Activated naive CD8-positive, alpha-beta T cell treated with anti-CD3 and anti-CD28 coated beads, Interleukin-2, amount 10 ng/mL, durations not matched to agents 7 days and 5 days (primary cell): ENCODE measurements around the gene CA7. TPM values are rescaled to one million over a fixed set of nuclear protein-coding genes. Genes with fewer than 3 reads are reported as not detected.

Source experiments
- ATAC-seq: fragments of 150-1000 bp; cut with Tn5 transposase; one replicate; pipeline ENCODE4 v1.10.0; 2021; ENCODE audit warnings: low read depth, moderate library complexity
- POLR2A ChIA-PET: fragments of 350-600 bp; sonication (Branson Sonifier 250); formaldehyde crosslinking; loops from one replicate; lab custom pipeline; 2021; ENCODE audit warnings: antibody characterized with exemption; lab: Charles Lee
- DNase-seq: peaks from one replicate; pipeline ENCODE4 v3.0.0; 2021
- H3K27ac Mint-ChIP-seq: one replicate; pipeline ENCODE4 v1.8.0; 2022; ENCODE audit warnings: mild to moderate bottlenecking, mixed read lengths
- H3K27me3 Mint-ChIP-seq: one replicate; pipeline ENCODE4 v1.8.0; 2022; ENCODE audit warnings: mild to moderate bottlenecking, moderate library complexity, mixed read lengths
- H3K36me3 Mint-ChIP-seq: one replicate; pipeline ENCODE4 v1.8.0; 2021; ENCODE audit warnings: mild to moderate bottlenecking, mixed read lengths
- H3K4me1 Mint-ChIP-seq: one replicate; pipeline ENCODE4 v1.8.0; 2021; ENCODE audit warnings: mixed read lengths
- H3K4me3 Mint-ChIP-seq: one replicate; pipeline ENCODE4 v1.8.0; 2022; ENCODE audit warnings: mild to moderate bottlenecking, moderate library complexity, mixed read lengths
- H3K9me3 Mint-ChIP-seq: one replicate; pipeline ENCODE4 v1.8.0; 2021; ENCODE audit warnings: mixed read lengths
- total RNA-seq, 2 experiments: library from RNA; stranded (reverse); gene quantifications; one replicate each; pipeline ENCODE4 v1.2.3, GENCODE V29; 2021

Gene CA7
- total RNA-seq, 2 experiments from 2014 or later = not detected

DNA sequence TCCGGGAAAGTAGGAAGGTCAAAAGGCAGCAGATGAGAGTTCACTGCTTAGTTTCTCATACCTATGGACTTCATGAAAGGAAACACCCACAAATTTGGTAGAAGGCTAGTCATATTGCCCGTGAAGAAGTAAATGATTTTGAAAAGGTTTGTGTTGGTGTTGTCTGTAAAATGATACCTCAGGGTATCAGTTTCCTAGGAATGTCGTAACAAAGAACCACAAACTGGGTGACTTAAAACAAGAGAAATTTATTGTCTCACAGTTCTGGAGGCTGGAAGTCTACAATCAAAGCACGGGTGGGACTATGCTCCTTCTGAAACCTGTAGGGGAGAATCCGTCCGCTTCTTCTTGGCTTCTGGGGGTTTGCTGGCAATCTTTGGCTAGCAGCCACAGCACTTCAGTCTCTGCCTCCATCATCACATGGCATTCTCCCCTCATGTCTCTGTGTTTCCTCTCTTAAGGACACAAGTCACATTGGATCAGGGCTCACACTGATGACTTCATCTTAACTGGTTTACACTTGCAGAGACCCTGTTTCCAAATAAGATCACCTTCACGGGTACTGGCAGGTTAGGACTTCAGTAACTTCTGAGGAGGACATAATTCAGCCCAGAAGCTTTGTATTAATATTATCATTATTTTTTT is 11.4 kb upstream of the CA7 start:
- POLR2A ChIA-PET = no interaction called here
- H3K9me3 Mint-ChIP-seq = no peaks in the 10 kb centered on the region
- H3K27me3 Mint-ChIP-seq = peaks cover 10% of the 10 kb centered on the region
- no peak for ATAC-seq
- H3K27ac Mint-ChIP-seq = no peak overlapping the region
- no peak overlapping the region for H3K4me3 Mint-ChIP-seq
- DNase-seq = no peak
- peaks cover 21% of the 10 kb centered on the region for H3K4me1 Mint-ChIP-seq
- H3K36me3 Mint-ChIP-seq = peaks cover 3% of the 10 kb centered on the region

DNA sequence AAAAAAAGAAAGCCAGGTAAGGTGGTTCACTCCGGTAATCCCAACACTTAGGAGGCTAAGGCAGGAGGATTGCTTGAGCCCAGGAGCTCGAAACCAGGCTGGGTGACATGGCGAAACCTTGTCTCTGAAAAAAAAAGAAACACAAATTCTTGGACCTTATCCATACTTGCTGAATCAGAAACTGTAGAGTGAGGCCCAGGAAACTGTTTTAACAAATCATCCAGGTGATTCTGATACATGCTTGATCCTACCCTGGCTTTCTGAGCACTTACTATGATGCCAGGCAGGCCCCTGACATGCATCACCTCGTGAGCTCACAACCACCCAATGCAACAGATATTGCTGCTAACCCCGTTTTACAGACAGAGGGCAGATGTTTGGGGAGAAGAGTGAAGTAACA is 9.5 kb upstream of the CA7 start:
- peaks cover 26% of the 10 kb centered on the region for H3K27me3 Mint-ChIP-seq
- ATAC-seq (no peak), DNase-seq (no peak)
- H3K27ac Mint-ChIP-seq = no peak overlapping the region
- H3K4me1 Mint-ChIP-seq = peaks cover 6% of the 10 kb centered on the region
- no peak overlapping the region for H3K4me3 Mint-ChIP-seq
- H3K9me3 Mint-ChIP-seq = peaks cover 2% of the 10 kb centered on the region
- H3K36me3 Mint-ChIP-seq = no peaks in the 10 kb centered on the region
- POLR2A ChIA-PET = no interaction called here

DNA sequence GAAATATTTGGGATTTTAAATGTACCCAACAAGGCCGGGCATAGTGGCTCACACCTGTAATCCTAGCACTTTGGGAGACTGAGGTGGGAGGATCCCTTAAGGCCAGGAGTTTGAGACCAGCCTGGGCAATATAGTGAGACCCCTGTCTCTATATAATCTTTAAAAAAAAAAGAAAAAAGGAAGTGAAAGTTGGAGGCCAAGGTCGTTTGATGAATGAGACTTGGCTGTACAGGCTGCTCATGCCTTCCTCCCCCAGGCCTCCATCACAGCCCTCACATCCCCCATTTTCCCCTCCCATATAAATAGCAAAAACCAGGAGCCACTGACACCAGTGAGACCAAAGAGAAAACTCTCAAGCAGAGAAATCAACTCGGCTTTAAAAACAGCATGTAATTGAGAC is 3.3 kb upstream of the CA7 start:
- Mint-ChIP-seq H3K27ac (no peak overlapping the region), H3K9me3 (peaks cover 2% of the 10 kb centered on the region), H3K4me1 (peaks cover 9% of the 10 kb centered on the region), H3K27me3 (peaks cover 66% of the 10 kb centered on the region), H3K4me3 (no peak overlapping the region), H3K36me3 (no peaks in the 10 kb centered on the region)
- DNase-seq (no peak), ATAC-seq (no peak)
- POLR2A ChIA-PET = no interaction called here

DNA sequence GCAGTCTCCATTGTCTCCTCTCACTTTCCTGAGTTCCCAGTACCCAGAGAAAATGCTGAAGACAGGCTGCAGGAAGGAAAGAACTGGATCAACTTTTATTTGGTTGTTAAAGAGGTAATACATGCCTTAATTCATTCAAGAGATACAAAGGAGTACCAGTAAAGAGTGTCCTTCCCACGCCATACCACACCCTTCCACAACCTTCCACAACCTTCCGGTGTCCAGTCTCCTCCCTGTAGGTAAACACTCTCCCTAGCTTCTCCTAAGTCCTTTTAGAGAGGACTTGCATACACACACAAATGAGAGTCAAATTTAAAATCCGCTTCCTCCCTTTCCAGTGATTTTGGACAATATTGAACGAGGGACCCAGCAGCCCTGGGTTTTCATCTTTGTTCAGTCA is 2.8 kb upstream of the CA7 start:
- H3K36me3 Mint-ChIP-seq = no peaks in the 10 kb centered on the region
- POLR2A ChIA-PET = no interaction called here
- no peak overlapping the region for H3K4me3 Mint-ChIP-seq
- no peak overlapping the region for H3K27ac Mint-ChIP-seq
- ATAC-seq (no peak), DNase-seq (no peak)
- H3K9me3 Mint-ChIP-seq = peaks cover 2% of the 10 kb centered on the region
- peaks cover 9% of the 10 kb centered on the region for H3K4me1 Mint-ChIP-seq
- H3K27me3 Mint-ChIP-seq = peaks cover 71% of the 10 kb centered on the region

DNA sequence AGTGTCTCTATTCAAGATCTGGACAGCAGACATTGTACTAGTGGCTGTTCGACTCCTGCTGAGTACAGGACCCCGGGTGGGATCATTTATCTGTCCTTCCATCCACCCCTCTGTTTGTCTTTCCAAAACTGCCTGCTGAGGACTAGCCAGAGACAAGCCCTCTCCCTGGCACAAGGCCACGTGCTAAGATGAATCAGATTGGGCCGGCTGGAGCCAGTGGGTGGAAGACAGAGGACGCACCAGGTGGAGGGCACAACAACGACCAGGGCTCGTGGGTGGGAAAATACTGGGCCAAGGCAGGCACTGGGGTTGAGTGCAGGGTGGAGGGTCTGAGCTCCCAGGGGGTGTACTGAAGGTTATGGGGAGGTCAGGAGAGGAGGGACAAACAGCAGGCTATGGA is 1.4 kb upstream of the CA7 start:
- POLR2A ChIA-PET = no interaction called here
- Mint-ChIP-seq H3K4me3 (no peak overlapping the region), H3K27ac (no peak overlapping the region), H3K36me3 (no peaks in the 10 kb centered on the region), H3K4me1 (peaks cover 9% of the 10 kb centered on the region), H3K9me3 (peaks cover 2% of the 10 kb centered on the region), H3K27me3 (peaks cover 67% of the 10 kb centered on the region)
- no peak for ATAC-seq
- DNase-seq = no peak

DNA sequence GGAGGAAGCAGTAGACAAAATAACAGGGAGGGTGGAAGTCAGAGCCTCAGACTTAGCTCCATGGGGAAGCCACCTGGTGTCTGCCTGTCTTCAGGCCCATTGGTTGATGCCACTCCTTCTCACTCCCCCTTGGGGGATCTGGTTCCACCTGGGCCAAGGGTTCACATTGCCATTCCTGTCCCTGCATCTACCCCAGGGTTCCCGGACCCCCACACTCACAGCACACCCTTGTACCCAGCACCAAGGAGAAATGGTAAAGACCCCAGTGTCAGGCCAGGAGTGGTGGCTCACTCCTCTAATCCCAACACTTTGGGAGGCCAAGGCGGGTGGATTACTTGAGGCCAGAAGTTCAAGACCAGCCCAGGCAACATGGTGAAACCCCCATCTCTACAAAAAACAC is 1.0 kb upstream of the CA7 start:
- Mint-ChIP-seq H3K4me3 (peak overlapping the region; percentile 4), H3K27me3 (peaks cover 66% of the 10 kb centered on the region), H3K27ac (no peak overlapping the region), H3K36me3 (no peaks in the 10 kb centered on the region), H3K9me3 (peaks cover 2% of the 10 kb centered on the region), H3K4me1 (peaks cover 13% of the 10 kb centered on the region)
- POLR2A ChIA-PET = no interaction called here
- ATAC-seq = no peak
- DNase-seq = no peak

DNA sequence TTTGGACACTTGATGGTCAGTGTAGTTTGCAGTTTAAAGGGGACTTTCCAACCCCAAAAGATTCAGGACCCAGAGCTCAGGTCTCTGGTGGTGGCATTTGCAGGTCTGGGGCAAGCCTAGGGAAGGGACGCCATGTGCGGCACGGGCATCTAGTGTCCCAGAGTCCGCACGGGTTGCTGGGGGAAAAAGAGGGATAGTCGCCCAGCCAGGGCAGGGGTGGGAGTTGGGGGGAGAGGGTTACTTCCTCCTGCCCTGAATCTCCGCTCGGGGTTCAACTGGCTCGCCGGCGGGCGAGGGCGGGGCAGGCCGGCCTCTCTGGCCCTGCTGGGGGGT is 239 bp upstream of the CA7 start:
- Mint-ChIP-seq H3K36me3 (no peaks in the 10 kb centered on the region), H3K4me1 (peaks cover 17% of the 10 kb centered on the region), H3K27ac (no peak overlapping the region), H3K9me3 (no peaks in the 10 kb centered on the region), H3K4me3 (peak overlapping the region; percentile 65), H3K27me3 (peaks cover 62% of the 10 kb centered on the region)
- POLR2A ChIA-PET = no interaction called here
- DNase-seq (no peak), ATAC-seq (no peak)

DNA sequence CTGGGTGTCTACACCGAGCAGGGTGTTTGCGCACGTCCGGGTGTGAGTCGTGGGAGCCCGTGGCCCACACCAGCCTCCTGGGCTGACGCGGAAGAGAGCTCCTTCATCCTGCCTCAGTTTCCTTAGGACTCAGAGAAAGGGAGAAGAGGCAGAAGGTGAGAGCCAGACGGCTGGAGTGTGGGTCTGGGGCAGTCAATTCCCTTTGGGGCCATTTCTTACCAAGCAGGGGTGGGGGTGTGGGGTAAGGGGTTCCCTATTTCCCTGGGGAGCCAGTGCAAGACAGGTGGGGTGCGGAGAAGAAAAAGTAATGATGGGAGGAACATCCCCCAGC is 831 bp downstream of the CA7 start:
- peaks cover 53% of the 10 kb centered on the region for H3K27me3 Mint-ChIP-seq
- DNase-seq (no peak), ATAC-seq (no peak)
- POLR2A ChIA-PET = no interaction called here
- H3K36me3 Mint-ChIP-seq = no peaks in the 10 kb centered on the region
- no peak overlapping the region for H3K27ac Mint-ChIP-seq
- peak overlapping the region; percentile 42 for H3K4me3 Mint-ChIP-seq
- peaks cover 17% of the 10 kb centered on the region for H3K4me1 Mint-ChIP-seq
- no peaks in the 10 kb centered on the region for H3K9me3 Mint-ChIP-seq

DNA sequence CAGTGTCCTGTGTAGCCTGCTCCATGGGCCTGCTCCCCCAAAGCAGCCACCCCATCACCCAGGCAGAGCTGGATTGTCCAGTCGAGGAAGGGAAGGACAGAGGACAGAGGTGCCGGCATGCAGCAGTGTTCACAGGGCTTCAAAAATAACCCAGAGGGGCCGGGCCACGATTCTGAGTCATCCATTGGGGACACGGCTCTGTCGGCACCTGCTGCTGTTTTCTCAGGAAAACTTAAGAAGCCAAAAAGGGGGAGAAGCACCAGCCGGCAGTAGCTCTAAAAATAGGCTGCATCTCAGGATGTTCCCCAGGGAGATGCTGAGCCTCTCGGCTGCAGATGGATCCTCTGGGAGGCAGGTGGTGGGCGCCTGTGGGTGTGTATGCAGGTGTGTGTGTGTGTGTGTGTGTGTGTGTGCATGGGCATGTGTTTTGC is 1.6 kb downstream of the CA7 start:
- Mint-ChIP-seq H3K36me3 (no peaks in the 10 kb centered on the region), H3K27me3 (peaks cover 49% of the 10 kb centered on the region), H3K27ac (no peak overlapping the region), H3K4me1 (peaks cover 17% of the 10 kb centered on the region), H3K4me3 (no peak overlapping the region), H3K9me3 (no peaks in the 10 kb centered on the region)
- POLR2A ChIA-PET = no interaction called here
- DNase-seq (no peak), ATAC-seq (no peak)

DNA sequence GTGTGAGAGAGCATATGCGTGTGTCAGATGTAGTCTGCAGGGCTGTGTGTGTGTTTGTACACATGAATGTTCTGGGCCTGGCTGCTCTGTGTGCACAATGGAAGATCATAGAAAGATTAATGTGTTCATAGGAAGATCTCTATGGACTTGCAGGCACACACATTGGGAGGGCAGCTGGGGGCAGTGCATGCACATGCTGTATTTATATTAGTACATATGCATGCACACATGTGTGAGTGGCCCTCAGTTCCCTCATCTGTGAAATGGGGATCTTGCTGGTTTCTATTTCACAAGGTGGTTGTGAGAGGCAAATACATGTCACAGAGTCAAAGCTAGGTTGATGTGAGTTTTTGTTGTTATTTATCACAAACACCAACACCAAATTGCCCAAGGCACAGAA is 2.1 kb downstream of the CA7 start:
- Mint-ChIP-seq H3K36me3 (no peaks in the 10 kb centered on the region), H3K27me3 (peaks cover 45% of the 10 kb centered on the region), H3K4me3 (no peak overlapping the region), H3K4me1 (peaks cover 17% of the 10 kb centered on the region), H3K9me3 (no peaks in the 10 kb centered on the region), H3K27ac (no peak overlapping the region)
- DNase-seq = no peak
- ATAC-seq = no peak
- POLR2A ChIA-PET = interaction anchor here (0.6 kb wide), 1 partner anchor 22 kb away, joined by 4 read pairs; no protein-coding TSS in a partner anchor

DNA sequence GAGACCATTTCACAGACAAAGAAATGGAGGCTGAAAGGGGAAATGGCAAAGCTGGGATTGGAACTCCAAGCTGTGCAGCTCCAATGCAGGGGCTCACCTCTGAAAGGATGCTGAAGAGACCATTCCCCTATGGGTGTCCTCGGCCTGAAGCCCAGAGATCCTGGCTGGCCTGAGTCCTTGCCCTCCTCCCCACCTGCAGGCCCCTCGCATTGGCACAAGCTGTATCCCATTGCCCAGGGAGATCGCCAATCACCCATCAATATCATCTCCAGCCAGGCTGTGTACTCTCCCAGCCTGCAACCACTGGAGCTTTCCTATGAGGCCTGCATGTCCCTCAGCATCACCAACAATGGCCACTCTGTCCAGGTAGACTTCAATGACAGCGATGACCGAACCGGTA is 2.6 kb downstream of the CA7 start:
- H3K27ac Mint-ChIP-seq = no peak overlapping the region
- no peaks in the 10 kb centered on the region for H3K36me3 Mint-ChIP-seq
- no peaks in the 10 kb centered on the region for H3K9me3 Mint-ChIP-seq
- DNase-seq = no peak
- H3K27me3 Mint-ChIP-seq = peaks cover 42% of the 10 kb centered on the region
- no peak for ATAC-seq
- POLR2A ChIA-PET = interaction anchor here (0.6 kb wide), 1 partner anchor 21 kb away, joined by 4 read pairs; no protein-coding TSS in a partner anchor
- peaks cover 17% of the 10 kb centered on the region for H3K4me1 Mint-ChIP-seq
- no peak overlapping the region for H3K4me3 Mint-ChIP-seq

DNA sequence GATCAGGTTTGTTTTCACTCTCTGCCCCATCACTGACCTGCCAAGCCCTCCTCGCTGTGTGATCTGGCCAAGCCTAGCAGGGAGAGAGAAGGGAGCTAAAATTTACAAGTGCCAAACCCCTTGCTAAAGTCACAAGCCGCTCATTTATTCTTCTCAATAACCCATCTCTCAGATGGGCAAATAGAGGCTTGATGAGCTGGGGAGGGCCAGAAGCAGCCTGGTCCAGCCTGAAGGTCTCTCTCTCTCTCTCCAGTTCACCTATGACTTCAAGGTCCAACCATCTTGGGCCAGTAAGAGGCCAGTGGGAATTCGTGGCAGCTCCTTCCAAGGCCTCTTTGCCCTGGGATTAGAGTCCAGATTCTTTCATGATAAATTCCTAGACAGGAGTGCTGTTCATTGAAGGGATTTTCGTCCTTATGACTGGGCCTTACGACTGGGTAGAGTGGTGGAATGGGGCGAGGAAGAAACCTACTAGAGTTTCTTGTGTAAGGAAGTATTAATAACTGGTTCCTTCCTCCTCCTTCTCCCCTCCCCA is 3.4 kb downstream of the CA7 start:
- Mint-ChIP-seq H3K4me1 (peaks cover 17% of the 10 kb centered on the region), H3K27me3 (peaks cover 36% of the 10 kb centered on the region), H3K4me3 (no peak overlapping the region), H3K9me3 (no peaks in the 10 kb centered on the region), H3K27ac (no peak overlapping the region), H3K36me3 (no peaks in the 10 kb centered on the region)
- POLR2A ChIA-PET = no interaction called here
- ATAC-seq (no peak), DNase-seq (no peak)

DNA sequence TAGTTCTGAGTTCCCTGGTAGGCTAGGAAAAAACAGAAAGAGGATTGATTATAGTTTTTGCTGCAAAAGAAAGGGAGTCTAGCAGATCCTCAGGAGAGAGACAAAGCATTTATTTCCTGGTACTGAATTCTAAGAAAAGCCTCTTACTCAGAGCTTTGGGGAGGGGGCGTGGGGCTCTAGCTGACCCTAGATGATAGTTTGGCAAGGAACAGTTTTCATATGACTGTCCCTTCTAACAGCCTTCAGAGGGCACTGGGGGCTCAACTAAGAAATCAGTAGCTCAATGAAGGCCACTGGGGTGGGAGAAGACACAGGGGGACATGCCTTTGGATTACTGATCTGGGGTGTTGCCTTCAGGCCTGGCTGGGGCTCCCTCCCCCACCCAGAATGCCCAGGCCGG is 4.0 kb downstream of the CA7 start:
- H3K4me3 Mint-ChIP-seq = peak overlapping the region; percentile 7

DNA sequence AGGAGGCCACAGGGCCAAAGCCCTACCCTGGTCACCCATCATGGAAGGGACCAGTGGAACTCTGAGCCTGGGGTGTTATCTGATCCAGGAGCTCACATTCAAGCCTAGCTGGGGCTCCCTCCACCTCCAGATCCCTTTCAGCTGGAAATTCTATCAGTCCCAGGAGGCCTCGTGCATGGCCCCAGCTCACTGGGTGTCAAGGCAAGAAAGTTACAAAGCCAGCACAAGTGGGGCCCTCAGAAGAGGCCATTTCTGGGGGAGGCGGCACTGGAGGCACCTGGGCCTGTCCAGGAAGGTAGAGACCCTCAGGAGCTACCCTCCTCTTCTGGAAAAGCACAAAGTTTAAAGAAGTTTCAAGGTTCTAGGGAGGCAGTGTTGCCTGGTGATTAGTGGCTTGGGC is 4.8 kb downstream of the CA7 start:
- peaks cover 22% of the 10 kb centered on the region for H3K27me3 Mint-ChIP-seq
- ATAC-seq = no peak
- H3K36me3 Mint-ChIP-seq = no peaks in the 10 kb centered on the region
- DNase-seq = no peak
- POLR2A ChIA-PET = no interaction called here
- no peaks in the 10 kb centered on the region for H3K9me3 Mint-ChIP-seq
- H3K4me3 Mint-ChIP-seq = no peak overlapping the region
- H3K4me1 Mint-ChIP-seq = peaks cover 16% of the 10 kb centered on the region
- H3K27ac Mint-ChIP-seq = no peak overlapping the region

More for the DNA sequence above, 4.0 kb downstream of the CA7 start:
- DNase-seq (no peak), ATAC-seq (no peak)
- H3K27ac Mint-ChIP-seq = peak overlapping the region; percentile 22
- peaks cover 19% of the 10 kb centered on the region for H3K4me1 Mint-ChIP-seq
- no peaks in the 10 kb centered on the region for H3K9me3 Mint-ChIP-seq
- POLR2A ChIA-PET = no interaction called here
- peaks cover 30% of the 10 kb centered on the region for H3K27me3 Mint-ChIP-seq
- H3K36me3 Mint-ChIP-seq = no peaks in the 10 kb centered on the region
